Measurements from ENCODE around the gene MGME1. TPM values are rescaled to one million over a fixed set of nuclear protein-coding genes. Genes with fewer than 3 reads are reported as not detected.

MGME1 gene, protein sequence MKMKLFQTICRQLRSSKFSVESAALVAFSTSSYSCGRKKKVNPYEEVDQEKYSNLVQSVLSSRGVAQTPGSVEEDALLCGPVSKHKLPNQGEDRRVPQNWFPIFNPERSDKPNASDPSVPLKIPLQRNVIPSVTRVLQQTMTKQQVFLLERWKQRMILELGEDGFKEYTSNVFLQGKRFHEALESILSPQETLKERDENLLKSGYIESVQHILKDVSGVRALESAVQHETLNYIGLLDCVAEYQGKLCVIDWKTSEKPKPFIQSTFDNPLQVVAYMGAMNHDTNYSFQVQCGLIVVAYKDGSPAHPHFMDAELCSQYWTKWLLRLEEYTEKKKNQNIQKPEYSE
- 10 to 100 TPM; 31.9 to 33.9 TPM for total RNA-seq

DNA sequence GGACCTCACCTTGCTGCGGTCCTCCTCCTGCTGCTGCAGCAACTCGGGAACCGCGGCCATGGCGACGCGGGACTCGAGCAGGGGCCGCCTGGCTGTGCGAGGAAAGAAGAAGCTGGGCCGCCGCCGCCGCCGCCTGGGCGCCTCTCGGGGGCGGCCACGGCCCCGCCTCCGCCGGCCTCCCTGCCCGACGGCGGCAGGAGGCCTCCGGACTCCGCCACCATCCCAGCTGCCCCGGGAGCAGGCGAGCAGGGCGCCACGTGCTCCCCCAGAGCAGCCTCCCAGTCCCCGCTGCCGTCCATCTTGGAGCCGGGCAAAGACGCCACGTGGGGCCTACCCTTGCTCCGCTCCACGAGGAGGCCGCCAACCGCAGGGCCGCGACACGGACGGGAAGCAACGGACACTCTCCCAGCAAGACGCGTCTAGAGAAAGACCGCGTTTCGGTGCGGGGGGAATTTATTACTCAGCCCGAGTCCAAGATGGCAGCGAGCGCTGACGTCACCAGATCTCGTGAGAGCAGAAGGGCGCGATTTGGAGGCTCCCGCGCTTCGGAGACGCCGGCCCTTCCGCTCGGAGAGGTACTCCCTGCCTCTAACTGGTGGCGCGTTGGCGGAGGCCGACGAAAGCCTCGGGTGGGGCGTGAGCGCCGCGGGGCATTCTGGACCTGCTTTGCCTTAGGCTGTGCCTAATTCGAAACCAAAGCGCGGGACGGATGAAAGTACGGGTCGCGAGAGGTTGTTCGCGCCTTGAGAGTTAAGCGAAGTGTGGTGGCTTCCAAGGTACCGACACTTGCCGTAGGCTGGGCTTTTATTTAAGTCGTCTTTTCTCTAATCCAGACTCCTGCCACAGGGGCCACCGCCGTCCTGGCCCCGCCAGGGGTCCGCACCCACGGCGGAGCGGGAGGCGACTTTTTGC lies at the start of gene MGME1, which contains the start of gene SNX5:
MGME1 (plus strand) TSS at position 653 of the 912 bp plus-strand sequence. CDS start 842 bp downstream, outside the sequence.
SNX5 (minus strand) TSS at position 429 of the 912 bp plus-strand sequence; CDS start at position 60, 369 bp downstream.
- Mint-ChIP-seq H3K27ac (peak within 1 kb of the TSS; percentile 97 to 98), H3K36me3 (peaks cover 65 to 81% of the 10 kb centered on the region in 2 donors), H3K9me3 (no peaks in the 10 kb centered on the region)
- peak; percentile 97 to 100 for DNase-seq (ENCODE audit: low spot score in 2 of 2)
- ATAC-seq: peak; percentile 88 to 95

DNA sequence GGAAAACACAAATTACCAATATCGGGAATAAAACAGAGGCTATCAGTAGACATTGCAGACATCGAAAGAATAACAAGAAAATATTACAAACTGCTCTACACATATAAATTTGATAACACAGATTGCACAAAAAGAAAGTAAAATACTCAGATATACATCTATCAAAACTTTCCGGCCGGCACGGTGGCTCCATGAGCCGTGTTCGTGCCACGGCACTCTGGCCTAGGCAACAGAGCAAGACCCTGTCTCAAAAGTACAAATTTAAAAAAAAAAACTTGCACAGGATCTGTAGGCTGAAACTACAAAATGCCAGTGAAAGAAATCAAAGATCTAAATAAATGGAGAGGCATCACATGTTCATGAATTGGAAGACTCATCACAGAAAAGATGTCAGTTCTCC lies 49.7 kb upstream of the MGME1 start:
- Mint-ChIP-seq H3K9me3 (no peaks in the 10 kb centered on the region), H3K27ac (no peak overlapping the region), H3K36me3 (no peaks in the 10 kb centered on the region)
- ATAC-seq (no peak), DNase-seq (ENCODE audit: low spot score in 2 of 2) (no peak)

DNA sequence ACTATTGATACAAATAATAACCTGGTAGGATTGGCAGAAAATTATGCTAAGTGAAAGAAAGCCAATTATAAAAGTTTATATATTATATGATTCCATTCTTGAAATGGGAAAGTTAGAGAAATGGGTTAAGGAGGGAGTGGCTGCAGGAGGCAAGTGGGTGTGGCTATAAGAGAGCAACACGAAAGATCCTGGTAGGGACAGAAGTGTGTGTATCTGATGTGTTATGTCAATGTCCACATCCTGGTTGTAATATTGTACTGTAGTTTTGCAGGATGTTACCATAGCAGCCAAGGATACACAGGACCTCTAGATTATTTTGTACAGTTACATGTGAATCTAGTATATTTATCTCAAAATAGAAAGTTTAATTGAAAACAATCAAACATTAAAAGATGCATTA lies 47.0 kb upstream of the MGME1 start:
- no peaks in the 10 kb centered on the region for H3K36me3 Mint-ChIP-seq
- DNase-seq (ENCODE audit: low spot score in 2 of 2) (no peak), ATAC-seq (no peak)
- H3K9me3 Mint-ChIP-seq: no peaks in the 10 kb centered on the region
- H3K27ac Mint-ChIP-seq: no peak overlapping the region

- no peaks in the 10 kb centered on the region for H3K36me3 Mint-ChIP-seq
- no peak for ATAC-seq
- peak overlapping the region in 1 of 2 donors; percentile 65 for H3K27ac Mint-ChIP-seq
- H3K9me3 Mint-ChIP-seq: no peaks in the 10 kb centered on the region
- DNase-seq (ENCODE audit: low spot score in 2 of 2): no peak
These were observed 43.5 kb upstream of the MGME1 start for GRCh38 chr20:17925141-17925939.

DNA sequence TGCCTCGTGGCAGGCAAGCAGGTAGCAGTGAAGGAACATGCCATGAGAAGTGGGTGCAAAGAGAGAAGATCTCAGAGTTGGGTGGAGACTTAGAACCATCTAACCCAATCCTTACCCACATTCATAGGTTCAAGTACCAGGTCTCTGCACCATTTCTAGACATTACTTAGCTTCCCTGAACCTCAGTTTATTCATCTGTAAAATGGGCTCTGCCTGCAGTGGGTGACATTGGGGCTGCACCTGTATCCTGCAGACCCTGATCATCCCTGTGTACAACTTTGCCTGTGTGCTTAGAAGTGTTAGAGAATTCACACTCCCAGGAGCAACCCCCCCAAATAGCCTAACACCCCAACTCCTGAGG lies 42.9 kb upstream of the MGME1 start:
- H3K27ac Mint-ChIP-seq: no peak overlapping the region
- DNase-seq (ENCODE audit: low spot score in 2 of 2): no peak
- H3K9me3 Mint-ChIP-seq: no peaks in the 10 kb centered on the region
- ATAC-seq: no peak
- H3K36me3 Mint-ChIP-seq: no peaks in the 10 kb centered on the region

DNA sequence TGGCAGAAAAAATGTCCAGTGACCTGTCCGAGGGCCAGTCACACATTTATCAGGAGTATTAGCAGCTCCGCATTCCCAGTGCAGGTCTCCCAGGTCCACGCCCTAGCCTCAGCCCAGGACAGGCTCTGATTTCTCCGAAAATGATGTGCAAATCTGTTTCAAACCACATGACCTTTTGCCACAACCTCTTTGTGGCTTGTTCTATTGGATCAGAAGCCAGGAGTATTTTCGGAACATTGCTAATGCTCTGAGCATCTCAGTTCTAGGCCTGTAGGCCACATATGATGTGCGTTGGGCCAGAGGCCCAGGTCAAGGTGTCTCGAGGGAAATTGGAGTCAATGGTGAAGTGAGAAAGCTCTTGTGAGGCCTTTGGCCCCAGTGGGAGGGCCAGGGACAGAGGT lies 40.6 kb upstream of the MGME1 start:
- DNase-seq (ENCODE audit: low spot score in 2 of 2): no peak
- ATAC-seq: no peak
- no peak overlapping the region for H3K27ac Mint-ChIP-seq
- no peaks in the 10 kb centered on the region for H3K36me3 Mint-ChIP-seq
- H3K9me3 Mint-ChIP-seq: no peaks in the 10 kb centered on the region

- ATAC-seq (peak in 1 of 2 donors; percentile 16), DNase-seq (ENCODE audit: low spot score in 2 of 2) (no peak)
- Mint-ChIP-seq H3K36me3 (no peaks in the 10 kb centered on the region), H3K27ac (no peak overlapping the region), H3K9me3 (no peaks in the 10 kb centered on the region)
These were observed 40.0 kb upstream of the MGME1 start for GRCh38 chr20:17928633-17929311.

DNA sequence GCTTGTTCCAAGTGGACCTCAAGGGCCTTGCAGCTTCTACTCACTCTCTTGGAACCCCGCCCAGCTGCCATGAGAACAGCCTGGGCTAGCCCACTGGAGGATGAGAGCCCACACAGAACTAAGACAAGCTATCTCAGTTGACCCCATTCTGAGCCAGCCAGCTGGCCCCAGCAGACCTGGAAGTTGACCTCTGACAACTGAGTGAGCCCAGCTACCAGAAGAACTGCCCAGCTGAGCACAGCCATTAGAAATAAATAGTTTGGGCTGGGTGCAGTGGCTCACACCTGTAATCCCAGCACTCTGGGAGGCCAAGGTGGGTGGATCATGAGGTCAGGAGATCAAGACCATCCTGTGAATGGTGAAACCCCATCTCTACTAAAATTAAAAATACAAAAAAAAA lies 37.3 kb upstream of the MGME1 start:
- H3K9me3 Mint-ChIP-seq: no peaks in the 10 kb centered on the region
- H3K36me3 Mint-ChIP-seq: no peaks in the 10 kb centered on the region
- ATAC-seq (no peak), DNase-seq (ENCODE audit: low spot score in 2 of 2) (no peak)
- H3K27ac Mint-ChIP-seq: no peak overlapping the region

- H3K36me3 Mint-ChIP-seq: no peaks in the 10 kb centered on the region
These were observed 36.4 kb upstream of the MGME1 start for GRCh38 chr20:17932396-17932795.

DNA sequence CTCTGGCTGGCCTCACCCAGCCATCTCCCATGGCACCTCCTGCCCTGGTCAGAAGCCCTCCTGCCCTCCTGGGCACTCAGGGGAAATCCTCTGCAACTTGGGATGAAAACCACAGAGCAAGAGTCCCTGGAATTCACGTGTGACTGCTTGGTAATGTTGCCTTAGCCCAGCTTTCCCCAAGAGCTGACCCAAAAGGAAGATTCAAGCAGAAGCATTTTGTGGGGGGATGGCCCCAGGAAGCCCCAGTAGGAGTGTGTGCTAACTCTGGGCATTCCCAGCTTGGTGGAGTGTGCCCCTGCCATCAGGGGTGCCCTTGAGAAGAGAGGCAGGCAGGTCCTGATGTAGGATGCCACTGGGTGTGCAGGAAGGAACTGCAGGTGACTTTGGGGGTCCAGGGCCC lies 35.7 kb upstream of the MGME1 start:
- no peak overlapping the region for H3K27ac Mint-ChIP-seq
- DNase-seq (ENCODE audit: low spot score in 2 of 2): no peak
- ATAC-seq: no peak
- no peaks in the 10 kb centered on the region for H3K36me3 Mint-ChIP-seq
- no peaks in the 10 kb centered on the region for H3K9me3 Mint-ChIP-seq

More at GRCh38 chr20:17932396-17932795, 36.4 kb upstream of the MGME1 start:
- Mint-ChIP-seq H3K9me3 (no peaks in the 10 kb centered on the region), H3K27ac (no peak overlapping the region)
- DNase-seq (ENCODE audit: low spot score in 2 of 2): no peak
- no peak for ATAC-seq

DNA sequence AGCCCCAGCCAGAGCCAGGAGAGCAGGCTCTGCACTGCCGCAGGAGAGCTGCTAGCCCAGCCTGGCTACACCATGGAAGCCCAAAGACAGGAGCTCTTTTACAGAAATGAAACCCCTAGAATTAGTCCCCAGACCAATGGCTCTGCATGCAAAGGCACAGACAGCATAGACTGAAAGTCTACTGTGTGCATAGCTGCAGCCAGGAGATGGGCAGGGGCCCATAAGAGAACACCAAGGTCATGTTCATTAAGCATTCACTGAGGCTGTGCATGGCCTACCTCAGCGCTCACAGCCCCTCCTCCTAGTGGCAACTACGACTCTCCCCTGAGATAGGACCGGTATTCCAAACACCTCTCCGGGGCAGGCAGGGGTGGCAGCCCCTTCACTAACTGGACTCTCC lies 35.1 kb upstream of the MGME1 start:
- no peak overlapping the region for H3K27ac Mint-ChIP-seq
- H3K9me3 Mint-ChIP-seq: no peaks in the 10 kb centered on the region
- no peak for ATAC-seq
- no peaks in the 10 kb centered on the region for H3K36me3 Mint-ChIP-seq
- no peak for DNase-seq (ENCODE audit: low spot score in 2 of 2)

DNA sequence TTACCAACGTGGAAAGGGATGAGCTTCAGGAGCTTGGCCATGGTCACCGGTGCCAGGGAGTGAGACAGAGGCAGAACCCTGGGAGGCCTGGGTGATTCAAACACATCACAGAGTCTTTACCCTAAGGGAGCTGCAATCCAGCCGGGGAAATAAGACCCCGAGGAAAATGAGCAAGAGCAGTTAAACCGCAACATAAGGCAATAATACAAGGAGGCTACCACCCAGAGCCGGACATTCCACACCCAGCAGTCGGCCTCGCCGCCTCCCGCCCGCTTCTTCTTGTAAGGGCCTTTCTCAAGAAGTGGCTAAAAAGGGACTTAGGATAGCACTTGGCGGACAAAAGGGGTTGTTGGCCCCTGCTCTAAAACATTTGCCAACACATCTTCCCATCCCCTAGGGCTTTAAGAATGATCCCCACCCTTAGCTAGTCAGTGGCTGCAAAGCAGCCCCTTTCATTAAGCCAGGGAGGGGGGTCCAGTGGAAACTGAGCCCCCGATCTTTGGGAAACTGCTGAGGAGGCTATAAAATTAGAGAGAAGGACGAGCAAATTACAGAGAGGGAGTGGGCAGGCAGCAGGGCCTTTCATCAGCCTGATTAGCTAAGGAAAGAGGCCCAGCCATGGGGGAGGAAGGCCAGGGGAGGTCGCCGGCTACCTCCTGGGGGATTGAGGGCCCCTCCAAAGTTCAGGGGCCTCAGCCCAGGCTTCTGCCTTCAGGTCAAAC lies 34.5 kb upstream of the MGME1 start:
- H3K27ac Mint-ChIP-seq: no peak overlapping the region
- ATAC-seq (no peak), DNase-seq (ENCODE audit: low spot score in 2 of 2) (no peak)
- H3K9me3 Mint-ChIP-seq: no peaks in the 10 kb centered on the region
- H3K36me3 Mint-ChIP-seq: no peaks in the 10 kb centered on the region

DNA sequence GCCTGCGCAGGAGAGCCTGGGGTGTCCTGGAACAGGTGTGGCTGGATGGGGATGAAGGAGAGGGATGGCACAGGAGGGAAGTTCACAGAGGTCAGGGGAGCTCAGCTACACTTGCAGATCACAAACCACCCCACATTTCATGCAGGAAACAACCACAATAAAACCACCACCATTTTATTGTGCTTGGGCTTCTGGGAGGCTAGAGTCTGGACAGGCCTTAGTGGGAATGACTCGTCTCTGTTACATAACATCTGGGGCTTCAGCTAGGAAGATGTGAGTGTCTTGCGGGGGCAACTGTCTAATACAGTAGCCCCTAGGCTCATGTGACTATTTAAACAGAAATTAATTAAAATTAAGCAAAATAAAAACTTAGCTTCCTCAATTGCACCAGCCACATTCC lies 33.6 kb upstream of the MGME1 start:
- no peak for ATAC-seq
- no peaks in the 10 kb centered on the region for H3K36me3 Mint-ChIP-seq
- no peak overlapping the region for H3K27ac Mint-ChIP-seq
- H3K9me3 Mint-ChIP-seq: no peaks in the 10 kb centered on the region
- DNase-seq (ENCODE audit: low spot score in 2 of 2): no peak

DNA sequence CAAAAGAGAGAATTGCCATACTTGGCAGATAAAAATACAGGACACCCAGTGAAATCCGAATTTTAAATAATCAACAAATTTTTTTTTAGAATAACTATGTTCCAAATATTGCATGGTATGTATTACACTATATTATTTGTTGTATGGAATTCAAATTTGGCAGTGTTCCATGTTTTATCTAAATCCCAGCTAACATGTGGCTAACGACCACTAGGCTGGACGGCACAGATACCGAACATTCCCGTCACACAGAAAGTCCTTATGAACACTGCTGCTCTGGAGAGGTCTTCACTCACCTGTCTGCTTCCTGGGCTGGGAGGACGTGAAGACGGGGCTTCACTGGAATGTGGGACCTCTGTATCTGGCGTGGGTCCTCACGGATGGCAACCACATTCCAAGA lies 33.1 kb upstream of the MGME1 start:
- no peak for DNase-seq (ENCODE audit: low spot score in 2 of 2)
- Mint-ChIP-seq H3K36me3 (no peaks in the 10 kb centered on the region), H3K9me3 (no peaks in the 10 kb centered on the region), H3K27ac (no peak overlapping the region)
- no peak for ATAC-seq

- Mint-ChIP-seq H3K36me3 (peaks cover 0 to under 1% of the 10 kb centered on the region in 2 donors), H3K27ac (no peak overlapping the region), H3K9me3 (no peaks in the 10 kb centered on the region)
- DNase-seq (ENCODE audit: low spot score in 2 of 2) (no peak), ATAC-seq (no peak)
These were observed 32.5 kb upstream of the MGME1 start for GRCh38 chr20:17936286-17936760.
